DOHH2 (cell line): ENCODE data around the gene PTPRN2.

Experiments
- H3F3A ChIP-seq: fragments of 200-600 bp; sonication (generic), shearing (Covaris generic); 2 replicates; pipeline ENCODE4 v1.6.0; 2016; ENCODE audit warnings: antibody characterized with exemption, mild to moderate bottlenecking; ENCODE audit not compliant: control insufficient read depth, insufficient read depth
- H3K27ac ChIP-seq: fragments of 200-600 bp; sonication (generic); 2 replicates; pipeline ENCODE4 v1.5.1; 2014; ENCODE audit warnings: low read depth, mild to moderate bottlenecking, low read length, moderate library complexity
- H3K27me3 ChIP-seq: fragments of 200-600 bp; sonication (generic); 2 replicates; pipeline ENCODE4 v1.6.1; 2014; ENCODE audit warnings: mild to moderate bottlenecking, low read length, mixed read lengths; ENCODE audit not compliant: control insufficient read depth
- H3K36me3 ChIP-seq: fragments of 200-600 bp; sonication (generic); 2 replicates; pipeline ENCODE4 v1.6.1; 2014; ENCODE audit warnings: mild to moderate bottlenecking, low read length, moderate library complexity, mixed read lengths; ENCODE audit not compliant: control insufficient read depth
- H3K4me1 ChIP-seq: fragments of 200-600 bp; sonication (generic); 2 replicates; pipeline ENCODE4 v1.6.1; 2014; ENCODE audit warnings: mild to moderate bottlenecking, low read length, mixed read lengths; ENCODE audit not compliant: control insufficient read depth
- H3K4me2 ChIP-seq: fragments of 200-600 bp; sonication (generic); 2 replicates; pipeline ENCODE4 v1.6.0; 2014; ENCODE audit warnings: mild to moderate bottlenecking, low read length, moderate library complexity
- H3K4me3 ChIP-seq: fragments of 200-600 bp; sonication (generic); 2 replicates; pipeline ENCODE4 v1.5.1; 2014; ENCODE audit warnings: mild to moderate bottlenecking, low read length, mixed read lengths
- H3K79me2 ChIP-seq: fragments of 200-600 bp; sonication (generic); 2 replicates; pipeline ENCODE4 v1.6.1; 2014; ENCODE audit warnings: mild to moderate bottlenecking, low read length, mixed read lengths; ENCODE audit not compliant: control insufficient read depth
- H3K9me2 ChIP-seq: fragments of 200-600 bp; sonication (generic); replicated peaks from 2 replicates; pipeline ENCODE4 v1.6.1; 2014; ENCODE audit warnings: mild to moderate bottlenecking, low read length, mixed read lengths; ENCODE audit not compliant: control insufficient read depth
- H3K9me3 ChIP-seq: fragments of 200-600 bp; sonication (generic); 2 replicates; pipeline ENCODE4 v1.6.1; 2014; ENCODE audit warnings: antibody characterized with exemption, low read length, mixed read lengths; ENCODE audit not compliant: control insufficient read depth, insufficient read depth
- H4K20me1 ChIP-seq: fragments of 200-600 bp; sonication (generic); 2 replicates; pipeline ENCODE4 v1.6.0; 2014; ENCODE audit warnings: low read depth, mild to moderate bottlenecking, antibody characterized with exemption, low read length, moderate library complexity; ENCODE audit not compliant: control insufficient read depth, insufficient read depth
- CTCF ChIP-seq: fragments of 200-600 bp; sonication (generic); IDR thresholded peaks from one replicate; pipeline ENCODE4 v1.5.1; 2014; ENCODE audit warnings: antibody characterized with exemption, mild to moderate bottlenecking, low read depth, low read length; ENCODE audit not compliant: poor library complexity, severe bottlenecking
- EZH2phosphoT487 ChIP-seq: fragments of 200-600 bp; sonication (generic); IDR thresholded peaks from 2 replicates; pipeline ENCODE4 v1.6.1; 2017; ENCODE audit warnings: borderline replicate concordance, mild to moderate bottlenecking, antibody characterized with exemption, low read length, moderate library complexity, mixed read lengths

The PTPRN2 gene

GRCh38 chr7:158357106-158357897 lies 230.3 kb downstream of the PTPRN2 start:
- H3F3A ChIP-seq = no peaks in the 10 kb centered on the region
- no peak overlapping the region for H3K4me2 ChIP-seq
- H3K9me3 ChIP-seq = no peaks in the 10 kb centered on the region; the same call in 1 of the 2 replicates
- H3K27me3 ChIP-seq = no peaks in the 10 kb centered on the region
- no peak overlapping the region for H3K4me3 ChIP-seq
- TF ChIP-seq EZH2phosphoT487 (no peak), CTCF (no peak)
- no peaks in the 10 kb centered on the region for H3K79me2 ChIP-seq
- no peaks in the 10 kb centered on the region for H3K9me2 ChIP-seq
- H3K36me3 ChIP-seq = no peaks in the 10 kb centered on the region
- H3K27ac ChIP-seq = no peak overlapping the region
- no peaks in the 10 kb centered on the region for H4K20me1 ChIP-seq
- no peaks in the 10 kb centered on the region for H3K4me1 ChIP-seq

DNA sequence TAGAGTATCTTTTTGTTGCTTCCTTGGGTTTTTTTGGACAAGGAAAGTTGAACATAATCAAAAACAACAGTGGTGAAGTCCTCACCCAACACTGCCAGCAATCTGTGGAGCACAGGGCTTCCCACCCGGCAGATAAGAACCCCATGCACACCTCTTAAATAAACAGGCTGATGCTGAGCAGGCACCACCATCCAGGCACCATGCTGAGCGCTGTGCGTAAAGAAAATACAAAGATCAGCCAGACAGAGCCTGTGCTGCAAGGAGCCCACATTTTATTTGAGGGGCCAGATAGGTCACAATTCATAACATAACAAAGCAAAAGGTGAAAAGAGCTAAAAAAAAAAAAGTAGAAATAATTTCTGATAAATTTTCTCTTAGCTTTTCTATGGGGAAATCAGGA lies 231.2 kb downstream of the PTPRN2 start:
- H3K9me3 ChIP-seq = no peaks in the 10 kb centered on the region; the same call in 1 of the 2 replicates
- no peaks in the 10 kb centered on the region for H4K20me1 ChIP-seq
- no peak for TF ChIP-seq CTCF
- no peak for TF ChIP-seq EZH2phosphoT487
- H3F3A ChIP-seq = no peaks in the 10 kb centered on the region
- H3K79me2 ChIP-seq = no peaks in the 10 kb centered on the region
- H3K4me2 ChIP-seq = no peak overlapping the region
- H3K27ac ChIP-seq = no peak overlapping the region
- H3K36me3 ChIP-seq = no peaks in the 10 kb centered on the region
- no peak overlapping the region for H3K4me3 ChIP-seq
- H3K4me1 ChIP-seq = no peaks in the 10 kb centered on the region
- no peaks in the 10 kb centered on the region for H3K9me2 ChIP-seq
- no peaks in the 10 kb centered on the region for H3K27me3 ChIP-seq

DNA sequence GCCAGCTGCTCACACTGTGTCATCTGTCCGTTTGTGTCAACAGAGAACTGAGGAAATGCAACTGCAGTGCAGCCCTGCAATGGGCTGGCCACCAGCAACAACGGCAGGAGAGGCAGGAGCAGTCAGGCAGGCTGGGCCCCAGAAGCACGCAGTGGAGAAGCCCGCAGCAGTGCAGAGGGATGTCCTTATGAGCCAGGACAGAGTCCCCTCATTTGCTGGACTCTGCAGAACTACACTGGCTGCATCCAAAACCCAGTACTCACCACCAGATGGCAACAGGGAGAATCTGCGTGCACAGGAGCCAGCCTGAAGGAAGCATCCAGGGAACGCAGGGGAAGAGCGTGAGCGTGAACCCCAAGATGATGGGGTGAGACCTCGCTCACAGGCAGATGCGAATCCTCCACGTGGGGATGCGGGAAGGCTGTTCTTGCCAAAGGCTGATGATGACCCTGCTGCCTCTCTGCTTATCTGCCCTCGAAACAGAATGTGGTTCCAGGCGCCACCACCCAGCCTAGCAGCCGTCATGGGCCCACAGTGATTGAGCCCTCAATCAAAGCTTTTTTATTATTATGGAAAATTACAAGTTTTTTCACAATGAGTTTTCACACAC lies 232.1 kb downstream of the PTPRN2 start:
- Histone ChIP-seq H3K79me2 (no peaks in the 10 kb centered on the region), H3K9me3 (no peaks in the 10 kb centered on the region), H3K4me1 (no peaks in the 10 kb centered on the region), H3K9me2 (no peaks in the 10 kb centered on the region), H3F3A (no peaks in the 10 kb centered on the region), H3K27me3 (no peaks in the 10 kb centered on the region), H3K4me3 (no peak overlapping the region), H3K27ac (no peak overlapping the region), H3K4me2 (no peak overlapping the region), H3K36me3 (no peaks in the 10 kb centered on the region), H4K20me1 (no peaks in the 10 kb centered on the region)
- TF ChIP-seq EZH2phosphoT487 (no peak), CTCF (peak; percentile 56)
